Mucosa of descending colon (tissue), 3 donors: ENCODE measurements around the gene UPK1B. TPM values are rescaled to one million over a fixed set of nuclear protein-coding genes. Genes with fewer than 3 reads are reported as not detected.

Source experiments
- ATAC-seq: fragments of 200-7000 bp; cut with Tn5 transposase; one replicate; pipeline ENCODE4 v1.9.1; 2020; ENCODE audit warnings: mild to moderate bottlenecking, moderate library complexity
- DNase-seq, 3 donors: peaks; one replicate each; pipeline ENCODE4 v3.0.0-alpha.2; 2020
- H3K36me3 ChIP-seq: fragments of 200-600 bp; one replicate; pipeline ENCODE4 v1.8.0; 2021; ENCODE audit warnings: low read depth, mild to moderate bottlenecking
- H3K4me1 ChIP-seq: fragments of 200-600 bp; one replicate; pipeline ENCODE4 v1.8.0; 2021; ENCODE audit warnings: low read depth, mild to moderate bottlenecking
- H3K4me3 ChIP-seq: fragments of 200-600 bp; one replicate; pipeline ENCODE4 v1.8.0; 2021; ENCODE audit warnings: mild to moderate bottlenecking
- H3K9me3 ChIP-seq: fragments of 200-600 bp; one replicate; pipeline ENCODE4 v1.8.0; 2021; ENCODE audit warnings: mild to moderate bottlenecking
- intact Hi-C, 2 donors: fragments of 100-400 bp; cut with DNase I in 1 of 2; cut with micrococcal nuclease in 1 of 2; formaldehyde crosslinking; loops; one replicate each; pipeline versions ENCODE4 v1.11.0 to v1.11.1; 2022; cut with DNase I, micrococcal nuclease
- total RNA-seq, 3 donors: library from RNA; stranded (reverse); fragmentation: NEBNext Ultra II Directional in 2 of 3; extraction: Animal tissue kit (Norgen Biotek cat#: 25700) in 2 of 3; gene quantifications; one replicate each; pipeline versions ENCODE4 v1.2.1 to v1.2.4, GENCODE V29; 2021 to 2023
- TF ChIP-seq, protein P1 (sequence below): fragments of 200-600 bp; IDR thresholded peaks from one replicate; pipeline ENCODE4 v1.8.0; 2022; ENCODE audit warnings: antibody characterized with exemption, mild to moderate bottlenecking
- donor health status: DM: no; HTN: no; CAD: no; lungs with moderate emphysema.
- donor health status: DM: no; HTN: no; CAD: no.
- donor health status: DM: no; HTN: yes; CAD: no.

UPK1B gene
- total RNA-seq, 3 donors from 2014 or later: not detected

DNA sequence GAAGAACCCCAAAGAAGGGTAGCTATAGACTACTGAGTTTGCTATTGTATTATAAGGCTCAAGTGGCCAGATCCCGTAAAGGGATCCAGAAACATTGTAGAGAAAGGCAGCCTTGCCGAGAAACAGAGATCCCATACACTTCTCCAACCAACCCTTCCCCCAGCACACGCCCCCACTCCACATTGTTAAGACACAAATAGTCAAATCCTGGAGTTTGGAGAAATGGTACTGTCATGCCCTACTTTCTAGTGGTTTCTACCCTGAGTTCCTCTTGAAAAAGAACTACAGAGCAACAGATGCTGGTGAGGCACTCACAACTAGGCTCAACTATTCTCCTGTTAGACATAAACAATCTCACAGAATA, 34.1 kb downstream of the UPK1B start:
- TF ChIP-seq, protein P1, sequence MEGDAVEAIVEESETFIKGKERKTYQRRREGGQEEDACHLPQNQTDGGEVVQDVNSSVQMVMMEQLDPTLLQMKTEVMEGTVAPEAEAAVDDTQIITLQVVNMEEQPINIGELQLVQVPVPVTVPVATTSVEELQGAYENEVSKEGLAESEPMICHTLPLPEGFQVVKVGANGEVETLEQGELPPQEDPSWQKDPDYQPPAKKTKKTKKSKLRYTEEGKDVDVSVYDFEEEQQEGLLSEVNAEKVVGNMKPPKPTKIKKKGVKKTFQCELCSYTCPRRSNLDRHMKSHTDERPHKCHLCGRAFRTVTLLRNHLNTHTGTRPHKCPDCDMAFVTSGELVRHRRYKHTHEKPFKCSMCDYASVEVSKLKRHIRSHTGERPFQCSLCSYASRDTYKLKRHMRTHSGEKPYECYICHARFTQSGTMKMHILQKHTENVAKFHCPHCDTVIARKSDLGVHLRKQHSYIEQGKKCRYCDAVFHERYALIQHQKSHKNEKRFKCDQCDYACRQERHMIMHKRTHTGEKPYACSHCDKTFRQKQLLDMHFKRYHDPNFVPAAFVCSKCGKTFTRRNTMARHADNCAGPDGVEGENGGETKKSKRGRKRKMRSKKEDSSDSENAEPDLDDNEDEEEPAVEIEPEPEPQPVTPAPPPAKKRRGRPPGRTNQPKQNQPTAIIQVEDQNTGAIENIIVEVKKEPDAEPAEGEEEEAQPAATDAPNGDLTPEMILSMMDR: no peak
- Histone ChIP-seq H3K9me3 (no peaks in the 10 kb centered on the region), H3K4me1 (no peaks in the 10 kb centered on the region), H3K4me3 (no peak overlapping the region), H3K36me3 (no peaks in the 10 kb centered on the region)
- no peak for DNase-seq
- ATAC-seq: no peak
- intact Hi-C loops: no loop called here

DNA sequence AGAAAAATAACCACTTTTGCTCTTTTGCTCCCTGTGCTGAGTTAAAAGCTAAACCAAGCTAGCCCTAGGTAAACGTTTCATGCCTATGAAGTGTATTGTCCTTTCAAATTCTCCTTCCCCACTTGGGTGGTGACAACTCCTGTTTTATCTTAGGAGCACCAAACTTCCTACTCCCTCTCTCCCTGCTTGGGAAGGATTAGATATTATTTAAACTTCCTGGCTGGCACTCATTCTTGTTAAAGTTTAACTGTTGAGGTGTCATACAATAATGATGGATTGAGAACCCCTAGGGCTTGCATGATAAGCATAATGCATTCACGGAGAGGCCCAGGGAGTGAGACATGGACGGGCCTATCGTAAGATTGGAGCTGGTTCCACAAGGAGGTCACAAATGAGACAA, 37.8 kb downstream of the UPK1B start:
- H3K4me1 ChIP-seq: no peaks in the 10 kb centered on the region
- TF ChIP-seq, protein P1: no peak
- no peaks in the 10 kb centered on the region for H3K9me3 ChIP-seq
- H3K4me3 ChIP-seq: no peak overlapping the region
- peak; percentile 84 for ATAC-seq
- peak in 1 of 3 donors; percentile 15 for DNase-seq
- H3K36me3 ChIP-seq: no peaks in the 10 kb centered on the region
- intact Hi-C loops: no loop called here

DNA sequence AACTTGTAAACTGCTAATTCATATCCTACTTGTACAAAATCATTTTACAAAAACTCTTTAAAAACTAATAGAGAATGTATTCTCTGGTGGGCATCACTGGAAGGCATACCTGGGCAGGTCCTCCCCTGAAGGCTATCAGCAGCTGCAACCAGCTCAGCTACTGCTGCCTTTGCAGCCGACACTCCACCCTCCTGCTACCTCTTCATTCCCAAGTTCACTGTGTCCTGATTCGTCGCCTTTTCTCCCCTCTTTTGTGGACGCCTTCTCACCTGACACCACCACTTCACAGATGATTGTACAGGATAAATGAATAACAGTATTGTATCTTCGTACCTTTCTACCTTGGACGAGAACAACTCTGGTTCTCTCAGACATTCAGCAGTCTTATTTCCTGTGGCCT, 38.4 kb downstream of the UPK1B start:
- no peak overlapping the region for H3K4me3 ChIP-seq
- H3K4me1 ChIP-seq: no peaks in the 10 kb centered on the region
- intact Hi-C loops: no loop called here
- no peaks in the 10 kb centered on the region for H3K9me3 ChIP-seq
- no peak for ATAC-seq
- TF ChIP-seq, protein P1: no peak
- H3K36me3 ChIP-seq: no peaks in the 10 kb centered on the region
- no peak for DNase-seq

DNA sequence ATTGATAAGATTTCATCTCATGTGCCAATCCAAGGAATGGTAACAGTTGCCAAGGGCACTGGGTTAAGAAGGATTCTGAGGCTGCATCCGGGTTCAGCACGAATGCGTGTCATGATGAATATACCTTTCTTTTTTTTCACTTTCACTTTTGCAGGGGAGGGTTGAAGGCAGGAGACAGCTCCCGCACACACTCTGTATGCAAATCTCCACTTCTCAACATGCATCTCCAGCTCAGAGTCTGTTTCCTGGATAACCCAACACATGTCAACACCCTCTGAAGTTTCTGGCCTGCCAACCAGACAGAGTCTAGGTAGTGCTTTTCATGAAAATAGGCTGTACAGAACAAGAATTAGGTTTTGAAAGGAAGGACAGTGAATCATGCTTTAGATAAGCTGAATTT, 45.7 kb downstream of the UPK1B start:
- DNase-seq (no peak), ATAC-seq (peak; percentile 38)
- Histone ChIP-seq H3K4me3 (no peak overlapping the region), H3K36me3 (peaks cover 3% of the 10 kb centered on the region), H3K4me1 (no peaks in the 10 kb centered on the region), H3K9me3 (no peaks in the 10 kb centered on the region)
- intact Hi-C loops: no loop called here
- TF ChIP-seq, protein P1: no peak

DNA sequence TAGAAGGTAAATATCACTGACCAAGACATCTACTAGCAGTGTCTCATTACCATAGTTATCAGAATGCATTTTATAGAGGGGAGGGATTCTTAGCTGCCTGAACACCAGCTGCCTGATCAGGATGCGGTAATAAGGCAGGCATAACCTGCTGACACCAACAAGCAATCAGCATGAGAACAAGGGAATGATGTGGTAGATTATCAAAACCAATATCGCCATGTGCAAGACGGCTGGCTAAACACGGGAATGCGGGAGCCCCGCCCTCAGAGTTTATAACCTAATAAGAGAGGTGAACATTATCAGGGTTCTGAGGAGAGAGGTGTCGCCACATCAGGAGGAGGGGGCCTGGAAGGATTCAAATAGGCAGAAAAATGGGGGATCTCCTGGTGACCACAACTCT, 46.8 kb downstream of the UPK1B start:
- DNase-seq: peak in 1 of 3 donors; percentile 61
- Histone ChIP-seq H3K4me3 (no peak overlapping the region), H3K4me1 (peaks cover 5% of the 10 kb centered on the region), H3K9me3 (no peaks in the 10 kb centered on the region), H3K36me3 (peaks cover 3% of the 10 kb centered on the region)
- peak; percentile 70 for ATAC-seq
- intact Hi-C loops: no loop called here
- TF ChIP-seq, protein P1: no peak
